Vagina (tissue), 2 donors: ENCODE results near the gene PCGF1.

Experiments
- POLR2AphosphoS5 ChIP-seq, 2 donors: sonication (generic); formaldehyde crosslinking; IDR thresholded peaks; one replicate each; pipeline ENCODE4 v1.9.0; 2017; ENCODE audit warnings: antibody characterized with exemption in 2 of 2, mild to moderate bottlenecking in 2 of 2, low read depth in 1 of 2; ENCODE audit not compliant: insufficient read depth in 1 of 2
- TF ChIP-seq, protein P1 (sequence below), 3 experiments: fragments of 450-650 bp in 2 of 3; fragments of 200-600 bp in 1 of 3; sonication (generic) in 1 of 3; IDR thresholded peaks; one replicate each; pipeline ENCODE4 v1.5.1; 2017 to 2019; ENCODE audit warnings: antibody characterized with exemption in 3 of 3, mild to moderate bottlenecking in 2 of 3, moderate library complexity in 2 of 3

DNA sequence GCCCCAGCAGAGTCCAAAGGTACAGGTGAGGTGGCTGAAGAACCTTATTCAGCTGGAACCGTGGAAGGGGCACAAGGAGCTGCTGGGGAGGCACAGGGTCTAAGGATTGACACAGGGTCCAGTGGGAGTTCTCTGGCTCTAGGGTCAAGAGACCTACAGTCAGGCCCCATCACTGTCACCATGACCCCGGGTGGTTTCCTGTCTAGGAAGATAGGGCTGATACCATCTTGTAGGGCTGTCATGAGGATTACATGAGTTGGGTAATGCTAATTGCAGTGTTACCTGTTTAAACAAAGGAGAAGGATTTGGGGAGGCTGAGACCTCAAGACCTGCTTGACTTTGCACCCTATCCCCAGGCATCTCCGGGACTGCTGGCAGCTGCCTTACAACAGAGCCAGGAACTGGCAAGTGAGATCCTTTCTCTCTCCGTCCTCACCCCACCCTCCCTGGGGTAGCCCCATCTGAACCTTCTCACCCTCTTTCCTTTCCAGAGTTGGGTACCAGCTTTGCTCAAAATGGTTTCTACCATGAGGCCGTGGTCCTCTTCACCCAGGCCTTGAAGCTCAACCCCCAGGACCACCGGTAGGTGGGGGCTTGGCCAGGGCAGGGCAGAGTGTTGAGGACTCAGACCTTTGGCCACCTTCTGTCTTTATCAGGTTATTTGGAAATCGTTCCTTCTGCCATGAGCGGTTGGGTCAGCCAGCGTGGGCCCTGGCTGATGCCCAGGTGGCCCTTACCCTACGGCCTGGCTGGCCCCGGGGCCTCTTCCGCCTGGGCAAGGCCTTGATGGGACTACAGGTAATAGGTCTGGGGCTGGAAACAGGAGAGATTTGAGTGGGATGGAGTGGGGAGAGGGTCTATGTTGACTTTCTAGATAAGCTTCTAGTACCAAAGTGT is 15.6 kb downstream of the PCGF1 start:
- no peak for TF ChIP-seq POLR2AphosphoS5 (IDR thresholded peaks at IDR 0.05; ENCODE audit: insufficient read depth in 1 of 2, low read depth in 1 of 2)
- TF ChIP-seq, protein P1, sequence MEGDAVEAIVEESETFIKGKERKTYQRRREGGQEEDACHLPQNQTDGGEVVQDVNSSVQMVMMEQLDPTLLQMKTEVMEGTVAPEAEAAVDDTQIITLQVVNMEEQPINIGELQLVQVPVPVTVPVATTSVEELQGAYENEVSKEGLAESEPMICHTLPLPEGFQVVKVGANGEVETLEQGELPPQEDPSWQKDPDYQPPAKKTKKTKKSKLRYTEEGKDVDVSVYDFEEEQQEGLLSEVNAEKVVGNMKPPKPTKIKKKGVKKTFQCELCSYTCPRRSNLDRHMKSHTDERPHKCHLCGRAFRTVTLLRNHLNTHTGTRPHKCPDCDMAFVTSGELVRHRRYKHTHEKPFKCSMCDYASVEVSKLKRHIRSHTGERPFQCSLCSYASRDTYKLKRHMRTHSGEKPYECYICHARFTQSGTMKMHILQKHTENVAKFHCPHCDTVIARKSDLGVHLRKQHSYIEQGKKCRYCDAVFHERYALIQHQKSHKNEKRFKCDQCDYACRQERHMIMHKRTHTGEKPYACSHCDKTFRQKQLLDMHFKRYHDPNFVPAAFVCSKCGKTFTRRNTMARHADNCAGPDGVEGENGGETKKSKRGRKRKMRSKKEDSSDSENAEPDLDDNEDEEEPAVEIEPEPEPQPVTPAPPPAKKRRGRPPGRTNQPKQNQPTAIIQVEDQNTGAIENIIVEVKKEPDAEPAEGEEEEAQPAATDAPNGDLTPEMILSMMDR (IDR thresholded peaks at IDR 0.05), result no peak
